ENCODE measurements around the gene PPOX. TPM values are rescaled to one million over a fixed set of nuclear protein-coding genes. Genes with fewer than 3 reads are reported as not detected.

PPOX gene
- total and polyA plus RNA-seq, 2 experiments from 2014 or later = 26.5 to 39.6 TPM

DNA sequence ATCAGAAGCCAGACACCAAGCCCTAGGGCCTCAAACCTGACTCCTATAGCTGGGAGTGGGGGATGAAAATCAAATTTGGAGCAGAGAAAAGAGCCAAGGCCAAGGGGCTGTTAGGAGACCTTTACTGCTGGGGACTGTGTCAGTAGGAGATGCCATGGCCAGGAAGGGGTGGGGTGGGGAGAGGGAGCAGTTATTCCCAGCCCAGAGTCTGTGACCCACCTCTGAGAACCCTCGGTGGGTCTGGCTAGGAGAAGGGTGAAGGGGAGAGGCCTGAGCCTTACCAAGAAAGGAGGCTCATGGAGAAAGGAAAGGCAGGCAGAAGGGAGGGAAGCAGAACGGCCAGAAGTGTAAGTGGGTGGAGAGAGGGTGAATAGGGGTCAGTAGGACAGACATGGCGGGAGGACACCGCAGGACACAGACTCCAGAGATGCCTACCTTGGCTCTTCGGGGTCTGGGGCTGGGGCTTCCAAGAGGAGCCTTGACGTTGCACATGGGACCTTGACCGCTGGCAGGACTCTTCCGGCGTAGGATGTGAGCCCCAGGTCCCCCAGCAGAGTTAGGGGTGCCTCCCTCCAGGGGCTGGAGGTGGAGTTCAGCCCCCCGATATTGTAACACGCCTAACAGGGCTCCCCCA, 31.5 kb downstream of the PPOX start:
- H3K27me3 ChIP-seq (ENCODE audit: insufficient read depth) = no peaks in the 10 kb centered on the region
- DNase-seq (ENCODE audit: low spot score) (no peak), ATAC-seq (no peak)
- peaks cover 3% of the 10 kb centered on the region for H3K79me2 ChIP-seq (replicated peaks; ENCODE audit: insufficient read depth)
- Mint-ChIP-seq H3K36me3 (ENCODE audit: low read depth) (peaks cover 5% of the 10 kb centered on the region), H3K4me3 (peak overlapping the region; percentile 59), H3K9me3 (no peaks in the 10 kb centered on the region; the same call in 2 of the 3 replicates), H3K4me1 (peaks cover 61% of the 10 kb centered on the region), H3K27me3 (ENCODE audit: insufficient read depth, low read depth, poor library complexity) (peaks cover 17% of the 10 kb centered on the region), H3K27ac (peak overlapping the region; percentile 80)
- no peaks in the 10 kb centered on the region for H3K9me2 ChIP-seq (ENCODE audit: insufficient read depth)
- no peaks in the 10 kb centered on the region for H4K20me1 ChIP-seq (replicated peaks; ENCODE audit: insufficient read depth)
- H3K27ac ChIP-seq (ENCODE audit: low read depth) = no peak overlapping the region
- TF ChIP-seq POLR2AphosphoS5 (IDR thresholded peaks at IDR 0.05; ENCODE audit: low read depth) (no peak), STAT1 (IDR thresholded peaks at IDR 0.05; ENCODE audit: unreplicated experiment) (no peak), ETS1 (IDR thresholded peaks at IDR 0.05) (no peak)
- TF ChIP-seq, protein P1, sequence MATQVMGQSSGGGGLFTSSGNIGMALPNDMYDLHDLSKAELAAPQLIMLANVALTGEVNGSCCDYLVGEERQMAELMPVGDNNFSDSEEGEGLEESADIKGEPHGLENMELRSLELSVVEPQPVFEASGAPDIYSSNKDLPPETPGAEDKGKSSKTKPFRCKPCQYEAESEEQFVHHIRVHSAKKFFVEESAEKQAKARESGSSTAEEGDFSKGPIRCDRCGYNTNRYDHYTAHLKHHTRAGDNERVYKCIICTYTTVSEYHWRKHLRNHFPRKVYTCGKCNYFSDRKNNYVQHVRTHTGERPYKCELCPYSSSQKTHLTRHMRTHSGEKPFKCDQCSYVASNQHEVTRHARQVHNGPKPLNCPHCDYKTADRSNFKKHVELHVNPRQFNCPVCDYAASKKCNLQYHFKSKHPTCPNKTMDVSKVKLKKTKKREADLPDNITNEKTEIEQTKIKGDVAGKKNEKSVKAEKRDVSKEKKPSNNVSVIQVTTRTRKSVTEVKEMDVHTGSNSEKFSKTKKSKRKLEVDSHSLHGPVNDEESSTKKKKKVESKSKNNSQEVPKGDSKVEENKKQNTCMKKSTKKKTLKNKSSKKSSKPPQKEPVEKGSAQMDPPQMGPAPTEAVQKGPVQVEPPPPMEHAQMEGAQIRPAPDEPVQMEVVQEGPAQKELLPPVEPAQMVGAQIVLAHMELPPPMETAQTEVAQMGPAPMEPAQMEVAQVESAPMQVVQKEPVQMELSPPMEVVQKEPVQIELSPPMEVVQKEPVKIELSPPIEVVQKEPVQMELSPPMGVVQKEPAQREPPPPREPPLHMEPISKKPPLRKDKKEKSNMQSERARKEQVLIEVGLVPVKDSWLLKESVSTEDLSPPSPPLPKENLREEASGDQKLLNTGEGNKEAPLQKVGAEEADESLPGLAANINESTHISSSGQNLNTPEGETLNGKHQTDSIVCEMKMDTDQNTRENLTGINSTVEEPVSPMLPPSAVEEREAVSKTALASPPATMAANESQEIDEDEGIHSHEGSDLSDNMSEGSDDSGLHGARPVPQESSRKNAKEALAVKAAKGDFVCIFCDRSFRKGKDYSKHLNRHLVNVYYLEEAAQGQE (IDR thresholded peaks at IDR 0.05; ENCODE audit: unreplicated experiment) = no peak
- H3K4me1 ChIP-seq (ENCODE audit: insufficient read depth) = peaks cover 56% of the 10 kb centered on the region
- H3K4me3 ChIP-seq = peak overlapping the region; percentile 52
- H3K4me2 ChIP-seq = peak overlapping the region; percentile 75
- H3F3A ChIP-seq (replicated peaks; ENCODE audit: low read depth) = peaks cover 14% of the 10 kb centered on the region; the same call in 1 of the 2 replicates
- no peaks in the 10 kb centered on the region for H3K36me3 ChIP-seq (ENCODE audit: insufficient read depth)
- H2AFZ ChIP-seq = peak overlapping the region; percentile 69; the same call in 1 of the 2 replicates

DNA sequence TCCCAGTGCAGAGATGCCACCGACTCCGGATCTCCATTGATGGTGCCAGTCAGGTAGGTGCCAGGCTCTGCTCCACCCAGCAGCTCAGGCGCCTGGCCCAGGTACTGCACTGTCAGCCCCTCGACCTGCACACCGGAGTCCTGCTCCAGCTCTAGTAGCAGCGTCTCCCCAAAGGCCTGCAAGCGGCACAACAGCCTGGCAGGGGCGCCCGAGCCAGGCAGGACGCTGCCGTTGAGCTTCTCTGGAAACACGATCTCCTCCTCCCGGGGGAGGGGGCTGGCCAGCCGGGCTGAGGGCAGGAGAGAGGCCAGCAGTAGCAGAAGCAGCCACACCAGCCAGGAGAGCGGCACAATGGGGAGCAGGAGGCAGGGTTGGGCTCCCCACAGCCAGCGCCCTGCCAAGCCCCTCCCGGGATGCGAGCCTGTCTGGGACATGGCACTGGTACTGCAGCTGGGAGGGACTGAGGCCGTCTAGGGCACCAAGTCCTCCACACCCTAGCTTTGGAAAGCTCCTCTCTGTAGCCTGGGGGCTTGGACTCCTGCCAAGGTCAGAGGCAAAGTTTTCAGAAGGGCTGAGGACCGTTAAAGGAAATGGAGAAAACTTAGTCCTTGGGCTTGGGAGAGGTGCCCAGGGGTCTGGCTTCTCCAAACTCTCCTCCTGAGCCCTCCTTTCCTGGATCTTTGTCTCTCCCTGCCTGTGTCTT, 32.1 kb downstream of the PPOX start:
- H3K4me3 Mint-ChIP-seq = peak overlapping the region; percentile 59
- peaks cover 17% of the 10 kb centered on the region for H3K27me3 Mint-ChIP-seq (ENCODE audit: insufficient read depth, low read depth, poor library complexity)
- peak overlapping the region; percentile 75 for H3K4me2 ChIP-seq
- H3K36me3 ChIP-seq (ENCODE audit: insufficient read depth) = no peaks in the 10 kb centered on the region
- peak overlapping the region; percentile 27; the same call in 1 of the 2 replicates for H3K27ac Mint-ChIP-seq
- peak overlapping the region; percentile 66 for H2AFZ ChIP-seq
- peak; percentile 87 for DNase-seq (ENCODE audit: low spot score)
- peaks cover 58% of the 10 kb centered on the region for H3K4me1 Mint-ChIP-seq
- TF ChIP-seq, protein P2, sequence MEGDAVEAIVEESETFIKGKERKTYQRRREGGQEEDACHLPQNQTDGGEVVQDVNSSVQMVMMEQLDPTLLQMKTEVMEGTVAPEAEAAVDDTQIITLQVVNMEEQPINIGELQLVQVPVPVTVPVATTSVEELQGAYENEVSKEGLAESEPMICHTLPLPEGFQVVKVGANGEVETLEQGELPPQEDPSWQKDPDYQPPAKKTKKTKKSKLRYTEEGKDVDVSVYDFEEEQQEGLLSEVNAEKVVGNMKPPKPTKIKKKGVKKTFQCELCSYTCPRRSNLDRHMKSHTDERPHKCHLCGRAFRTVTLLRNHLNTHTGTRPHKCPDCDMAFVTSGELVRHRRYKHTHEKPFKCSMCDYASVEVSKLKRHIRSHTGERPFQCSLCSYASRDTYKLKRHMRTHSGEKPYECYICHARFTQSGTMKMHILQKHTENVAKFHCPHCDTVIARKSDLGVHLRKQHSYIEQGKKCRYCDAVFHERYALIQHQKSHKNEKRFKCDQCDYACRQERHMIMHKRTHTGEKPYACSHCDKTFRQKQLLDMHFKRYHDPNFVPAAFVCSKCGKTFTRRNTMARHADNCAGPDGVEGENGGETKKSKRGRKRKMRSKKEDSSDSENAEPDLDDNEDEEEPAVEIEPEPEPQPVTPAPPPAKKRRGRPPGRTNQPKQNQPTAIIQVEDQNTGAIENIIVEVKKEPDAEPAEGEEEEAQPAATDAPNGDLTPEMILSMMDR (conservative IDR thresholded peaks at IDR 0.05; ENCODE audit: low read depth in 2 of 2) = peak in 1 of 2 experiments; percentile 49; a peak in 3 of 4 replicates
- TF ChIP-seq ZNF114 (CRISPR knock-in tag; IDR thresholded peaks at IDR 0.05) = no peak
- H3K4me3 ChIP-seq = peak overlapping the region; percentile 52
- H3K36me3 Mint-ChIP-seq (ENCODE audit: low read depth) = peaks cover 7% of the 10 kb centered on the region
- H4K20me1 ChIP-seq (replicated peaks; ENCODE audit: insufficient read depth) = no peaks in the 10 kb centered on the region
- peaks cover 9% of the 10 kb centered on the region for H3K79me2 ChIP-seq (replicated peaks; ENCODE audit: insufficient read depth)
- no peaks in the 10 kb centered on the region; the same call in 2 of the 3 replicates for H3K9me3 Mint-ChIP-seq
- peak overlapping the region; percentile 99; the same call in 1 of the 2 replicates for H3K27ac ChIP-seq (ENCODE audit: low read depth)
- H3K9me2 ChIP-seq (ENCODE audit: insufficient read depth) = no peaks in the 10 kb centered on the region
- H3K27me3 ChIP-seq (ENCODE audit: insufficient read depth) = no peaks in the 10 kb centered on the region
- H3K4me1 ChIP-seq (ENCODE audit: insufficient read depth) = peaks cover 56% of the 10 kb centered on the region
- peaks cover 14% of the 10 kb centered on the region; the same call in 1 of the 2 replicates for H3F3A ChIP-seq (replicated peaks; ENCODE audit: low read depth)
- peak; percentile 47 for ATAC-seq
